SH-SY5Y (cell line): Measurements from ENCODE around the gene CIITA.

Source experiments
- GATA2 ChIP-seq: IDR thresholded peaks from 2 replicates; pipeline ENCODE4 v1.6.1; 2011; ENCODE audit warnings: mild to moderate bottlenecking, low read depth, low read length
- GATA3 ChIP-seq: IDR thresholded peaks from 2 replicates; pipeline ENCODE4 v1.6.1; 2011; ENCODE audit warnings: low read depth, mild to moderate bottlenecking, low read length, moderate library complexity

The CIITA gene

DNA sequence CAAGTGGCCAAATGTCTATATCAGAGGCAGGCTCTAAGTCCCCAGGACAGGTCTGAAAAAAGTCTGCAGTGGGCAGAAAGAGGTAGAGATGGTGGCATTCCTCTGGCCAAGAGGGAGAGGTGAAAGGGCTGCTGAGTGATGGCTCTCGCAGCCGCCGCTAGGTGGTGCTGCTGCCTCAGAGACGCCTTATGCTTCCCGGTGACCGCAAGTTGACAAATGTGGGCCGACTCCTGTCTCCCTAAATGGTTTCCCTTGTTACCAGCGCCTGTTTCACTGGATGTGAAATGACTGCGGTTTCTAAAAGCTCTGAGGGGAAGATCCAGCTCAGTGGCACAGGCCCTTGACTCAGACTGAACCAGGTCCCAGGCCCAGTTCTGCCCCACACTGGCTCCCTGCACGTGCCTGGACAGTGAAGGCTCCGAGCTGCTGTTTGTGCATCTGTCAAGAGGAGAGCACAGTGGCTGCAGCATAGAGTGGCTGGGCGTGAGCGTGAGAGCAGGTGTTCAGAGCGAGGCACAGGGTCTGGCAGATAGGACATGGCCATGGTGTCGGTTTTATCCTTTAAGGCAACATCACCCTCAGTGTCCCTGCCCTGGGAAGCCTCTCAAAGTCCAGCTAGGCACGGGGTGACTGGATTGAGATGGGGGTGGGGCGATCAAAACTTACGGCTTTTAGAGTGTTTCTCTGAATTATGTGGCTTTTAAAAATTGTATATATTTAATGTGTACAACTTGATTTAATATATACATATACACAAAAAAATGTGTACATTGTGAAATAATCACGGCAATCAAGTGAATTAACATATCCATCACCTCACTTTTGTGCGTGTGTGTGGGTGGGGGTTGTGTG is 87.3 kb downstream of the CIITA start:
- no peak for TF ChIP-seq GATA2
- TF ChIP-seq GATA3, result no peak

GRCh38 chr16:10964891-10965326 is 87.9 kb downstream of the CIITA start:
- TF ChIP-seq GATA2, result no peak
- TF ChIP-seq GATA3, result no peak

- TF ChIP-seq GATA3, result no peak
- TF ChIP-seq GATA2, result no peak
Observed at GRCh38 chr16:10965440-10966061, 88.5 kb downstream of the CIITA start.

DNA sequence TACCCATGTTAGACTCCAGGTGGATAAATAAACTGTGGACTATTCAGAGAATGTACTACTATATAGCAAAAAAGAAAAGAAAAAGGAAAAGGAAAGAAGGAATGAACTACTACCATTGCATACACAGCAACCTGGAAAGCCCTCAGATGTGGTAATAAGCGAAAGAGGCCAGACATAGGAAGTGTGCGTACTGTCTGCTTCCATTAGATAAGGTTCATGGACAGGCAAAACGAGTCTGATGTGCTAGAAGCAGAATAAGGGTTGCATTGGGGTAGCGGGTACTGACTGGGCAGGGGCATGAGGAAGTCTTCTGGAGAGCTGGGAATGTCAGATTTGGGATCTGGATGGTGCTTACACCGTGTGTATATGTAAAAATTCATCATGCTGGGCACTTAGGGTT is 89.1 kb downstream of the CIITA start:
- TF ChIP-seq GATA2 (no peak), GATA3 (no peak)

DNA sequence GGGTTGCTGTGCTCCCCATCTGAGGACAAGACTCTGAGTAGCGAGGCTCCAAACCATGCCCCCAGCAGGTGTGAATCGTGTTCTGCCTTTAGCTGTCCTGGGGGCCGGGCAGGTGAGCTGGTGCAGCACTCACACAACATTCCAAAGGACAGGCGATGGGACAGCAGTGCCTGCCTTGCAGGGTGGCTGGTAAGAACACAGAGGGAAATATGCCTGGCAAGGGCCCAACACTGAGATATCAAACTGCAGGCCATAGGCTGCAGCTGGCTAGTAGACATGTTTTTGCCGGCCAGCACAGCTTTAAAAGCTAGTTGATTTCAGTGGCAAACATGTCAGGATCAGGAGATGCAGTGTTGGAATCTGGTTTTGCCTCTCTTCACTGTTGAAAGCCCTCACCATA is 91.0 kb downstream of the CIITA start:
- TF ChIP-seq GATA2 (no peak), GATA3 (no peak)

DNA sequence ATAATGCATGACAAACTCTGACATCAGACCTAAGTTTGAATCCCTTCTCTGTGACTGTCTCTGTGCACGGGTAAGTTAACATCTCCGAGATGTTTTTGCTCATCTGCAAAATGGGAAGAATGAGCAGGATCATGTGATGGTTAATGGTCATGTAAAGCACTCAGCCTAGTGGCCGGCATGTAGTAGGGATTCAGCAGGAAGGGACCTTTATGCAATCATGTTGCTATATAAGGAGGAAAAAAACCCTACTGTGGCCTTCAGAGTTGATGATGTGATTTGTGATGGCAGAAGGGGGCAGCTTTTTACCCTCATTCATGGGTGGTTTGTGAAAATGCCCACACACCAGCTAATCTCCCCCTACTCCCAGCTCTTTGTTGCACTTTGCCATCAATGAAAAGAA is 91.5 kb downstream of the CIITA start:
- no peak for TF ChIP-seq GATA3

DNA sequence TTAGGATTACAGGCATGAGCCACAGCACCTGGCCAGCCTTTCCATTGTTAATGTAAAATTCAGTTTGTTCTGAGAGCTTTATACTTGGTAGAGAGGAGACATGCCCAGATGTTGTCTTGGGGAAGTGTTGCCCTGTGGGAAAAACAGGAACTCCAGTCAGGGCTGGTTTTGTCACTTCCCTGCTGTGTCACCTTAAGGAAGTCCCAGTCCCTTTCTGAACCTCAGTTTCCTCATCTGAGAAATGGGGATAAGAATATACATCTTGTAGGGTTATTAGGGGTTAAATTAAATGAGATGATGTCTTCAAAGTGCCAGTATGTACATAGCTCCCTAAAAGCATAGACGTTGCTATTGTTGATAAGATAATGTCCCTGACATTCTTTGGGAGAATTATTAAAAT is 92.6 kb downstream of the CIITA start:
- TF ChIP-seq GATA3 (no peak), GATA2 (no peak)

GRCh38 chr16:10970065-10970464 is 93.1 kb downstream of the CIITA start:
- TF ChIP-seq GATA2, result no peak
- TF ChIP-seq GATA3, result no peak

GRCh38 chr16:10971560-10971961 is 94.6 kb downstream of the CIITA start:
- TF ChIP-seq GATA3 (no peak), GATA2 (no peak)

- TF ChIP-seq GATA3, result no peak
- TF ChIP-seq GATA2, result no peak
Observed at GRCh38 chr16:10972108-10972818, 95.3 kb downstream of the CIITA start.

DNA sequence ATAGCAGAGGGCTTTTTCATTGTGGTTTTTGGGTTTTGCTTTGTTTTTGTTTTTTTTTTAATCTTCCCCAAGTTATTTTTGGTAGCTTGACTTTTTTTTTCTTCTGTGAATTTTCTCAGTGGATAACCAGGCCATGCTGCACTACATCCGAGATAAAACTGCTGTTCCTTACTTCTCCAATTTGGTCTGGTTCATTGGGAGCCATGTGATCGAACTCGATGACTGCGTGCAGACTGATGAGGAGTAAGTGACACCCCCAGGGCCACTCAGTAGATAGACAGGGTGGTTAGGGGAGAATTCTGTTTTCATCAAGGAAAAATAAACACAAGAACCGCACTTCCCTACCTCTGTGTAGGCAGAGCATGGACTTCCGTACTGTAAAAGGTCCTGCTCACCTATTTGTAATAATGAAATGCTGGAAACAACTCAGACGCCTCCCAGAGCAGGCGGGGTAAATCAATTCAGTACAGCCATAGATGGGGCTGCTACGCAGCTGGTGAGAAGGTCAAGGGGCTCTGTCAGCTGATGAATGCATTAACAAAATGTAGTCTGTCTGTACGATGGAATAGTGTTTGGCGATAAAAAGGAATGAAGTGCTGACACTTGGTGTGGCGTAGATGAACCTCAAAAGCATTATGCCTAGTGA is 95.9 kb downstream of the CIITA start:
- TF ChIP-seq GATA3, result no peak
- no peak for TF ChIP-seq GATA2

DNA sequence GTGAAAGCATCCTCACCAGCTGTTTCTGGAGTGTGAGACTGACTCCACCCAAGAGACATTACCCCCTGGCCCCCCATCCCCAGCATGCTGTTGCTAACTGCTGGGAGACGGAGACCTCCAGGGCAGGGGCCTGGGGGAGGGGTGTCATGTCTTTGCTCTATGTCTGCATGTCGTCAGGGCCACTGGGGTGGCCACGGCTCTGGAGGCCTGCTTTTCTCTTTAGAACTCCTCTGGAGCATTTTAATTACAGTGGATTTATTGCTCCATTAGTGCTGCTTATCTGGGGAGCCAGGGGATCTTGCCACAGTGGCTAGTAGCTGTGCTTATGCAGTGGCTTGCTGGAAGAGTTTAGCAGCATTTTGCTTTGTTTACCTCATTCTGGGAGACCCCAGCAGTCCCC is 99.6 kb downstream of the CIITA start:
- TF ChIP-seq GATA3, result no peak
- TF ChIP-seq GATA2, result peak; percentile 84

GRCh38 chr16:10978124-10978523 is 101.1 kb downstream of the CIITA start:
- TF ChIP-seq GATA3 (no peak), GATA2 (no peak)

- no peak for TF ChIP-seq GATA2
- TF ChIP-seq GATA3, result no peak
Observed at GRCh38 chr16:10978871-10979446, 102.0 kb downstream of the CIITA start.
